ENCODE measurements around the gene RAD51B.
A peak's percentile ranks its signal among the peaks of the same experiment; 100 is the strongest.
"Not testable (repeated sequence)": the region's sequence is repeated elsewhere in the genome, so short reads cannot be mapped to it uniquely, and the experiment has no call there.

The RAD51B gene

DNA sequence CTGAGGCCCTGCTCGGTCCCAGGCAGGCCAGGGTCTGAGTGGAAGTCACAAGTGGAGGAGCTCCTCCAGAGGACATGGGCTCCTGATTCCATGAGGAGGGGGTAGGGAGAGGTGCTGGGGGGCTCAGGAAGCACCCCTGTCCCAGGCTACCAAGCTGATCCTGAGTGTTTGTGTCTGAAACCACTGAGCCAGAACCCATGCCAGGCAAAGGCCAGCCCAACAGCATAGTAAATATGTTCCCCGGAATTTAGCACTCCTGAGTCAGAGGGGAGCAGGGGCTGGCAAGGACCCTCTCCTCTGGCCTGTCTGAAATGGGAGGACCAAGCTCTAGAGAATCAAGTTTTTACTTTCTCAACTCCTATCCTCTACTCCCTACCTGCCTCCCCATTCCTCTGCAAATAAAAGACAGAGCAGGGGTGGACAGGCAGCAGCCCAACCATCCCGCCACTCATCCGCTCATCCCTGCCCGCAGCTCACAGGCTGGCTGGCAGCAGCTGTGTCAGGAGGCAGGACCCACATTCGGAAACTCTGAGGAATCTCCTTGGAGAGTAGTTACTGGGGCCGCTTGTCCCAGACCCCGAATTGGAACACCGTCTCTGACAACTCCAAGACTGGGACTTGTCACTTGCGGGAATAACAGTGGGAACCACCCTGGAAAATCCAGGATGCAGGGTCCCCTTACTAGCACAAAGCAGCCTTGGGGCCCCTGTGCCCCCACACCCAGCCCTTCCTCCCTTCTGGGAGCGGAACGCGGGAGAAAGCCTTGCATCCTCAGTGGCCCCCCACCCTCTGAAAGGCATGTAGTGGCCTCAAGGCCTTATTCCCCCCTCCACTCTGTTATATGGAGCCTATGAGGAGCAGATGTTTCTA is 870.7 kb downstream of the RAD51B start:
- DNase-seq, result no peak

DNA sequence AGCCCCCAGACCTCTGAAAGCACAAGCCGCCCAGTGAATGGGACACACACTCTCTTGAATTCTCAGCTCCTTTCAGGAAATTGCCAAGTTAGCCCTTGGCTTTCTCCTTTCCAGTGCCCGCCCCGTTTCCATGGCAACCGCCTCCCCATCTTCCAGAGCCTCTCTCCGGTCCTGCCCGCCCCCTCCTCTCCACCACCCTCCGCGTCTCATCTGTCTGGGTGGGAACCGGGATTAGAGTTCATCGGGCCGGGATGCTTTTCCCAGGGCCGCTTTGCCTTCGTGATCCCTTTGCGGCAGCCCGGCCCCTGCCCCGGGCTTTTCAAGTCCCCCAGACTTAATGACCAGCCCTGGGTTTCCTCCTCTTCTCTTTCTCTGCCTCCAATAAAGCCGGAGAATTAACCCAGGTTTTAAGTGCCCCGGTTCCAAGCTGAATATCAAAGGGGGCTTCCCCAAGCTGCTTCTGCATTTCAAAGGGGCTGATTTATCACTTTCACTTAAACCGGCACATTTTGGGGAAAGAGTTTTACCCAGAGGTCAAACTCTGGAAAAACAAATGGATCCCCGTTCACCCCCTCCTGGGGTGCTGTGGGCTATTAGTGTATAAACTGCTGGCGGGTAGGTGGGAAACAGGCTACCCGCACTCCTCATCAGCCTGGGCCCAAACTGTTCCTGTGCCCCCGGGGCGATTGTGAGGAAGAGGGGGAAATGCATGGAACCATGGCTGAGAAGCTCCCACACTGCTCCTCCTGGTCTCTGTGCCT is 871.6 kb downstream of the RAD51B start:
- no peak for DNase-seq

GRCh38 chr14:68691792-68692118 is 872.2 kb downstream of the RAD51B start:
- no peak for DNase-seq

GRCh38 chr14:68692216-68692615 is 872.6 kb downstream of the RAD51B start:
- no peak for DNase-seq

- peak; percentile 84 for DNase-seq
Measured at GRCh38 chr14:68692916-68693771, 873.6 kb downstream of the RAD51B start.

GRCh38 chr14:68693926-68694325 is 874.3 kb downstream of the RAD51B start:
- no peak for DNase-seq

DNA sequence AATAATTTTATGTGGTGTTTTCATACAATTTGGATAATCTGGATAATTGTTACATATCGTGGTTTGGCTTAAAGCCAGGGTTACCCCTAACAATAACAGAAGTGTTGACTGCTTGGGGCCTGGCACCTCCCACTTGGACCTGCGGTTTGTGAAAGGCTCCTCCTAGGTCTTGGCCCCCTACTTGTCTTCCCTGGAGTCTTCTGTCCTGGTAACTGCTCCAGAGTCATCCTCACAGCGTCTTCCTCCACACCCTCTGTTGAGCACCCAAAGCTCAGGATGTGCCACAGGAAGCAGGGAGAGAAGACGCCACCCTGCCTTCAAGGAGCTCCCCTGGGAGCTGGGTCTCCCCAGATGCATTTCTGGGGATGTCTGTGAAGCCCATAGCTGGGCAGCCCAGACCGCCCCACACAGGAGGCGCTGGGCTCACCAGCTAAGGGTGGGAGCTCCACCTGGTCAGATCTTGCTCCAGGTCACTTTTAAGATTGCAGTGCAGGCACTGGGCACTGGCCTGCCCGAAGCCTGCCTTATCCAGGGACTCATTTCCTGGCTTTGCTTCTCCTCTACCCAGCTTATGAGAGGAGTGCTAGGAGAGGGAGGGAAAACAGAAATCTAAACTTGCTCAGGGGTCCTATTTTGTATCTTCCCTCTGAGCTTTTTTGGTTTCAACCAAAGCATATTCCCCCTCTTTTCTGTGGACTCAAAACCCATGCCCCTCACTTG is 875.1 kb downstream of the RAD51B start:
- DNase-seq, result peak; percentile 28

GRCh38 chr14:68695326-68695768 is 875.8 kb downstream of the RAD51B start:
- DNase-seq, result peak; percentile 95

DNA sequence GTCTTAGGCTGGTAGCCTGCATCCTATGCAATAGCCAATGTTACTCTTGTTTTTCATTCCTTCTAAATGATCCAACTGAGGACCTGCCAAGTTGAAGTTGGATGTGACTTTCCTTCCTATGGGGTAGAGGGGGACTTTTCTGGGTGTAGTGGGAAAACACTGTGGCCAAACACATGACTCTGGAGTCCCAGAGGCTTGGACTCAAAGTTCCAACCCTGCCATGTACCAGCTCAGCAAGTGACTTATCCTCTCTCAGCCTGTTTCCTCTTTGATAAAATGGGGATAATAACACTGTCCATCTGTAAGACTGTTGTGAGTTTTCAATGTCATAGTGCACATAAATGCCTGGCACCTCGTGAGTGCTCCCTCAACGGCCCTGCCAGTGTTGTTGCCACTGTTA is 876.3 kb downstream of the RAD51B start:
- DNase-seq, result no peak

- no peak for DNase-seq
Measured at GRCh38 chr14:68696266-68696665, 876.7 kb downstream of the RAD51B start.

DNA sequence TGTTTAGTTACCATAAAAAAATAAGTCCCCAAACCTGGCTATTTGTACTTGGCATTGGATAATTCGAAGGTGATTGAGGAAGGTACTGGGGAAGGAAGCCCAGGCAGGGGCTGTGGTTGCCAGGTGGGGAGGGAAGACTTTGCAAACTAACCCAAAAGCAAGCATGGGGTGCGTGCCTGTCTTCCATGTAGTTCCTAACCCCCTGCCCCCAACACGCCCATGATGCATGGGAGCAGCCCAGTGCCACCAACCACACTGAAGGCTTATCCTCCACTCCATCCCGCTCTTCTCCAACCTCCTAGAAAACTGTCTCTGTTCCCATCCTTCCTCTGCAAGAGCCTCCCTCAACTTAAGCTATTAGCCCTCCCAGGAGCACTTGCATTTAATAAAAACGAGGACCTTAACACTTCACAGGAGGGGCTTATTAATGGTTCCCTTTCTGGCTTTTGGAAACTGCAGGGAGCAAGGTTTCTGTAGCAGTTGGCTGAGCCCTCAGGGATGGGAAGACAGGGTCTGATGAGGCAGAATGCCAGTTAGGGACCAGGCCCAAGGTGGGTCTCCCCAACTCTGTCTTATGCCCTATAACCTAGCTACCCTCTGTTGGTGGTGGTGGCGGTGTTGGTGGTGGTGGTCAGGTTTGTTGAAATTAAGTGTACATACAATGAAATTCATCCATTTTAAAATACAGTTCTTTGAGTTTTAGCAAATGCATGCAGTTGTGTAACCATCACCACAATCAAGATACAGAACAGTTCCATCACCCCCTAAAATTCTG is 877.3 kb downstream of the RAD51B start:
- DNase-seq, result no peak

DNA sequence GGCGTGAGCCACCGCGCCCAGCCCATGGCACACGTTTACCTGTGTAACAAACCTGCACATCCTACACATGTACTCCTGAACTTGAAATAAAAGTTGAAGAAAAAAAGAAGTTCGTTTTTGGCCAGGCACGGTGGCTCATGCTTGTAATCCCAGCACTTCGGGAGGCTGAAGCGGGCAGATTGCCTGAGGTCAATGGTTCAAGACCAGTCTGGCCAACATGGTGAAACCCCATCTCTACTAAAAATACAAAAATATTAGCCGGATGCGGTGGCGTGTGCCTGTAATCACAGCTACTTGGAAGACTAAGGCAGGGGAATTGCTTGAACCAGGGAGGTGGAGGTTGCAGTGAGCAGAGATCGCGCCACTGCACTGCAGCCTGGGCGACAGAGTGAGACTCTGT is 879.2 kb downstream of the RAD51B start:
- not testable (repeated sequence) for DNase-seq

- no peak for DNase-seq
Measured at GRCh38 chr14:68701001-68701741, 881.6 kb downstream of the RAD51B start.

GRCh38 chr14:68702135-68702534 is 882.6 kb downstream of the RAD51B start:
- no peak for DNase-seq

GRCh38 chr14:68702578-68702977 is 883.0 kb downstream of the RAD51B start:
- no peak for DNase-seq

GRCh38 chr14:68703093-68703492 is 883.5 kb downstream of the RAD51B start:
- DNase-seq, result peak; percentile 20

DNA sequence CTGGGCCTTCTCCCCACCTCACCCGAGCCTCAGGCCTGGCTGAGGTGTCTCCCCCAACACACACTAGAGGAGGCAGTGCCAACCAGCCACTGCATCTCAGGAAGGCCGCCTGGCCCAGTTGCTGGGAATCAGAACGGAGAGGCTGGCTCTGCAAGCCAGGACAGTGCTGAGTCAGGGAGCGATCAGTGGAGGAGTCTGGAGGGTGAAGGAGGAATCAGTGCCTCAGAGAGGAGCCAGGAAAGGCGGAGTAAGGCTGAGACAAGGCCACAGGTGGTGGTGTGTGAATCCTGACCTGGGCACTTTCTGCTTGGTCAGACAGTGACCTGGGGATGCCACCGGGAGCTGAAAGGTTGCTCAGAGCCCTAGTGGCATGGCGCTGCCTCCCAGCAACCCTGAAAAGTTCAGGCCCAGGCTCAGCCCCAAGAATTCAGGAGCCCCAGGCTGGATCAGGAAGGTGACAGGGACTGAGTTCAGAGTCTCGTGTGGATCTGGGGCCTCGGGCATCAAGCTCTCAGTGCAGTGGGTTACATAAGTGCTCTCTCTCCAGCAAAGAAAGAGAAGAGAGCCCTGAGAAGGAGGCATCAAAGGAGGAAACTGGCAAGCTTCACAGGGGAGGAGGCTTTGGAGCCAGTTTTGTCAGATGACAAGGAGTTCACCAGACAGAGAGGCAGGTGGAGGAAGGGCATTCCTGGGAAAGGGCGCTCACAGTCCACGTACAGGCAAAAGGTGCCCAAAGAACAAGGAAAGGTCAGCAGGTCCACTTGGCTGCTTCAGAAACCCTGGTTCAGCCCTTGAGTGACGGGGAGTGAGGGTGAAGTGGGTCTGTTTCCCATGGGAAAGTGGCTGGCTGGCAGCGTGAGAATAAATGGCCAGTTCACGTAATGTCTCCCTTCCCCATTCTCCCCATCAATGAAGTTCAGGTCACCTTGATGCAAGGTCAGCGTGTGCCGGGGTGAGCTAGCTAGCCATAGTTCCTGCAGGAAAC is 885.4 kb downstream of the RAD51B start:
- DNase-seq, result no peak

GRCh38 chr14:68705741-68706283 is 886.2 kb downstream of the RAD51B start:
- no peak for DNase-seq

DNA sequence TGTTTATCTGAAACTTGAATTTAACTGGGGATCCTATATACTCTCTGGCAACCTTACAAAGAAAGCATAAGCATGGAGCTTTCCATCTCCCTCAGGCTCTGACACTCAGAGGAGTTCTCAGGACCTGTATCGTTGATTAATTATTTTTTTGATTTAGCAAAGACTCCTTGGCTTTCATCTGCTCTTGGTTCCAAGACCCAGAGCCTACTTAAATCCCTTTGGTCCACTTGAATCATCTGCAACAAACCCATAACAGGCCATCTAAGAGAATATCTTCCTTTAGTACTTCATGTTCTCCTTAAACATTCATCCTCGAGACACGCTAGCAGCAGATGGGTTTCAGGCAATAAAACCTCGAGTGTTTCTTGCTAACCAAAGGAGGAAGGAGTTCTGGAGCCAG is 887.9 kb downstream of the RAD51B start:
- DNase-seq, result no peak

All from MV-4-11 (cell line).